Measurements from ENCODE around the gene DUSP1.

Gene DUSP1

DNA sequence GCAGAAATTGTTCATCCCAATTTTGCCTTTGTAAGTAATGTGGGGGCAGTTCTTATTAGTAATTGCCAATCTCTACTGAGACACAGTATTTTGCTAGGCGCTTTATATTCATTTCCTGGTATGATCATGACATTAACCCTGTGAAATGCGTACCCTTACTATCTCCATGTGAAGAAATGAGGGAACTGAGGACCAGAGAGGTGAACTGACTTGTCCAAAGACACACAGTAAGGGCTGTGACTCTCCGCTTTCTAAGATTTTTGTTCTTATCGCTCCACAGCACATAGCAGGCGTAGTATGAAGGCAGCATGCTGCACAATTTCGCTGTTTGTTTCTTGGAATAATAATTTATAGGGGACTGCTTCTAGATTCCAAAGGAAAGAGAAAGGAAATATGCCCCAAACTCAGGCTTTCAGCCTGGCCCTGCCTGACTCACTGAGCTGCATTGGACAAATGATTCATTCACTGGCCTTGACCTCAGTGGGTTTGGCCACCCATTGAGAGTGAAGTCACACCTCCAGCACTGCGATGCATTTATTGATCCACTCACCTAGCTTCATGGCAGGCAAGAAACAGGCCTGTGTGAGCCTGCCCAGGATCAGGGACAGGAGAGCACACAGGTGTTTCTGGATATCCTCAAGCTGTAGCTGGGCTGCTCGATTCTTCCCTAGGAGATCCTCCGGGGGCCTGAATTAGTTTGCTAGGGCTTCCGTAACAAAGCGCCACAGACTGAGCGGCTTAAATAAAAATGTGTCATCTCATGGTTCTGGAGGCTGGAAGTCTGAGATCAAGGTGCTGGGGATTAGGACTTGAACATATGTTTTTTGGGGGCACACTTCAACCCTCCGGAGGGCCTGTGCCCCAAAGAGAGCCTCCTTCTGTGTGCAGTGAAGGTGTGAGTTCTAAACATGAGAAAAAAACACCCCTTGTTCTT is 7.2 kb upstream of the DUSP1 start:
- peak; percentile 87 for DNase-seq

DNA sequence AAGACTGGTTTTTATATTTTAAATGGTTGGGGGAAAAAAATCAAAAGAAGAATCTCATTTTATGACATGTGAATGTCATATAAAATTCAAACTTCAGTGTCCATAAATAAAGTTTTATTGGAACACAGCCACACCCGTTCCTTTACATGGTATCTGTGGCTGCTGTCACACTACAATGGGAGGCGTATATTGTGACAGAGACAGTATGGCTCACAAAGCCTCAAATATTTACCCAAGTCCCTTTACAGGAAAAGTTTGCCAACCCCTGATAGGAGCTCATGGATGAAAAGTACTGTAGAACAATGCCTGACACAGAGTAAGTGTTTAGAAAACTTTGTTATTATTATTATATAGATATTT is 5.2 kb upstream of the DUSP1 start:
- DNase-seq, result peak; percentile 50

DNA sequence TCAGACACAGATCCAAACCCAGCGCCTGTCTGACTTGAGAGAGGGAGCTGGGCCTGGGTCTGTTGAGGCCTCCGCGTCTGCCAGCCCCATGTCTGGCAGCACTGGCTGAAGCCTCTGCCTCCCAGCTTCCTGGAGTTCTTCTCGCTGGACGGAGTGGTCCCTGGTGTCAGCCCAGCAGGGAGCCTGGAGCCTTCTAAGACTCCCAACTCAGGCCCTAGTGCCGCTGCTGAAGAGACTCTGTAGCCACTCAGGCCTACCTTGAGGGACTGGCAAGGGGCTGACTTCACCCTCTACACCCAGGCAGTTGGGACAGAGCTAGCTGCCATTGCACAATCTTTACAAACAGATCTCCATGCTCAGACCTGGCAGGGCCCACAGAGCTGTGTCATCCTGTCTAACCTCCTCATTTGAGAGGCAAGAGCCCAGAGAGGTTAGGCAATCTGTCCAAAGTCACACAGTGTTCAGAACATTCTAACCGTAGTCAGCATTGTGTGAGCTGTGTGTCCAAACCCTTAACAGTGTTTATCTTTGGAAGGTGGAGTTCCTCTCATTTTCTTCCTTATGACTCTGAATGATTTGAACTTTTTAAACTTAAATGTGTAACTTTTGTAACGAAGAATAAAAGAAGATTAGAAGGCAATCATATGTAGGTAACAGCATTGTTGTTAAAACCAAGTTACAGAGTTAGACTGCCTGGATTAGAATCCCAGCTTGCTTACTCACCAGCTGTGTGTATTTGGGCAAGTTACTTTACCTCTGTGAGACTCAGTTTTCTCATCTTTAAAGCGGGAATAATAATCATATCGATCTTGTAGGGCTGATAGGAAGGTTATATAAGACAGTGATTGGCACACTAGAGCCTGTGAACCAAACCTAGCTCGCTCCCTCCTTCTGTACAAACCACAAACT is 4.6 kb upstream of the DUSP1 start:
- peak; percentile 97 for DNase-seq

DNA sequence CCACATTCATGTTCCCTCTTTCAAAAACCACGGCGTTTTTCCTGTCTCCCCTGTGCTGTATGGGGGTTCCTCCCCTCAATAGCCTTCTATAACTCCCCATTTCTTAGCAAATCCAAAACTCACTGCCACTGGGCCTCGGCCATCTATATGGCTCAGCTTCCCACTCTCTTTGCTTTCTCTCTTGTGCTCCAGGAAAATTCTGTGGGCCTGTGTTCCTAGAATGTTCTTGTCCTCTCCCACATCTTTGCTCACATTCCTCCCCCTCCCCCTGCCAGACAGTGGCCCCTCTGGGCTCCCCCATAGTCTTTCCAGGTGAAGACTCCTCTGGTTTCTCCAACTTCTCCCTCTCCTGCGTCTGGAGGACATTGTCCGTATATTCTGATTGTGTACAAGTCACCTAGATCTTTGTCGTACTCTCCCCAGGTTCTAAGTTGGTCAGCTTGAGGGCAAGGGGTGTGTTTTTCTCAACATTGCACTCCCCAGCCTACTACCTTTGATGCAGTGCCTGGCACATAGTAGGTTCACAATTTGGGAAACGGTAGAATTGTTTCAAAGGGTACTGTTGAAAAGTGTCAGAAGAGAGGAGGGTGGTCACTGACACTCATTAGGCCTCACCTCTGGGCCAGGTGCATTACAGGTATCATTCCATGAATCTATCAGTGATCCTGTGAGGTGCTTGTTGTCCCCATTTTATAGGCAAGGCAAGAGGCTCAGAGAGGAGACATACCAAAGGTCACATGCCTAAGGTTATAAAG is 3.7 kb upstream of the DUSP1 start:
- no peak for DNase-seq

DNA sequence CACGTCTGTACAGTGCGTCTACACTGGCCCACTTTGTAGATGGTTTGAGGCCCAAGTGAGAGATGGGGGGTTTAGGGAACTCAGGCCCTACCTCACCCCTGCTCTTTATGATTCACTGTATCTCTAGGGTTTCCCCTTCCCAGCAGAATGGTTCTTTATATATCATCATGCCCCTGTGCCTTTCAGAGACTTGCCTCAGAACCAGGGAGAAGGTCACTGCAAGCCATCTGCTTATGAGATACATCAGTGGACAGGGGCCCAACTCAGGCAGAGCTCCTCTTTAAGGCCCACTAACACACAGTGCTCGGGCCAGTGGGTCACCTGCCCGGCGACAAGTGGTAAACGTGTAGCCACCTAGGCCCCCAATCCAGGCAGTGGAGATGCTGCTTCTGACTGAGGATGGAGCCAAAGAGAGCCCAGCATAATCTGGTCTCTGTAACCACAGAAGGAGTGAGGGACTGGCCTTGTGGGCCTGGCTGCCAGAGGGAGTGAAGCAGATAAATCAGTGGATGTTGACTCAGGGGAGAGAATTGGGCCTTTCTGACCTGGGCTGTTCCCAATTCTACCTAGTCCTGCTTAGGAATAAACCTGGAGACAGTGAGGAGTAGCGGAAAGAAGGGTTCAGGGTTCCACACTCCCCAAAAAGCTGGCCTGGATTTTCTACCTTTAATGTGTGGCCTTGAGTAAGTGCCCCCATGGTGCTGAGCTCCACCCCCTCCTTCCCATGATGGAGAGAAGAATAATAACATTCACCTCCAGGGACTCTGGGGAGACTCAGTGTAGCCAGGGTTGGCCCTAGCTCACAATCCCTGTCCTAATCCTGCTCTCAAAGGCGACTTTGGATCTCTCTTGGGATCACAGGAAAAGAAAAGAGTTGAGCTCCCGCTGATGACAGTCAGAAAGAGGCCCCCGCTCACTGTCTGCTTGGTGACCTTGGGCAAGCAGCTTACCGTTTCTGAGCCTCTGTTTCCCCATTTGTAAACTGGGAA is 2.8 kb upstream of the DUSP1 start:
- DNase-seq, result peak; percentile 90

DNA sequence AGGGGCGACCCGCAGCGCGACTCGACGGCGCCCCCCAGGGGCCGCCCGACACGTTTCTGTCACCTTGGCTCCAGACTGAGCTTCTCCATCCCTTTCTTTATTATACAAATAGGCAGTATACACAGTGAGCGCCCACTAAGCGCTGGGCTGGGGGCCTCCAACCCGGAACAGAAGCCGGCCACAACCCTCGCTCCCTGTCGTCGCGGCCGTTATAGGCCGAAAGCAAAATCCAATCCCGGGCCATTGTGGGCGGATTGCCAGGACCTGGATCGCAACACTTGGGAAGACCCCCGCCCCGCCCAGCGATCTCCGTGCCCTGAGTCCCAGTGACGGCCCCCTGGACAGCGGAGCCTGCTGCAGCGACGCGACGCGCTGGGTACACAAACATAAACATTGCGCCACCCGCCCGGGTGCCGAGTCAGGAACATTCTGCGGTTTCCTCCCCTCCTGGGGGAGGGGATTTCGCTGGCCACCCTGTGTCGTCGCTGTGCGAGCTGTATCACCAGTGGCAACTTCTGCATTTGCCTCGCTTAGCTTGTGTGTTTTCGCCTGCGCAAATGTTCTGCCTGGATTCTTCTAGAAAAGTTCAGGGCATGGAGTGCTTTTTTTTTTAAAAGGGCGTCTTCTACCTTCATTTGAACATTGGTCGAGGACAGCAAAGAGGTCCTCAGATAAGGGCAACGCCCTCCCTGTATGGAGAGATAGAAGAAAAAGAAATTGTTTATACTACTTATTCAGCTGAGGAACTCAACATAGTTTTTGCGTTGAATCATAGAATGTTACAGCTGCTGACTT is 1.3 kb upstream of the DUSP1 start:
- DNase-seq, result peak; percentile 99

DNA sequence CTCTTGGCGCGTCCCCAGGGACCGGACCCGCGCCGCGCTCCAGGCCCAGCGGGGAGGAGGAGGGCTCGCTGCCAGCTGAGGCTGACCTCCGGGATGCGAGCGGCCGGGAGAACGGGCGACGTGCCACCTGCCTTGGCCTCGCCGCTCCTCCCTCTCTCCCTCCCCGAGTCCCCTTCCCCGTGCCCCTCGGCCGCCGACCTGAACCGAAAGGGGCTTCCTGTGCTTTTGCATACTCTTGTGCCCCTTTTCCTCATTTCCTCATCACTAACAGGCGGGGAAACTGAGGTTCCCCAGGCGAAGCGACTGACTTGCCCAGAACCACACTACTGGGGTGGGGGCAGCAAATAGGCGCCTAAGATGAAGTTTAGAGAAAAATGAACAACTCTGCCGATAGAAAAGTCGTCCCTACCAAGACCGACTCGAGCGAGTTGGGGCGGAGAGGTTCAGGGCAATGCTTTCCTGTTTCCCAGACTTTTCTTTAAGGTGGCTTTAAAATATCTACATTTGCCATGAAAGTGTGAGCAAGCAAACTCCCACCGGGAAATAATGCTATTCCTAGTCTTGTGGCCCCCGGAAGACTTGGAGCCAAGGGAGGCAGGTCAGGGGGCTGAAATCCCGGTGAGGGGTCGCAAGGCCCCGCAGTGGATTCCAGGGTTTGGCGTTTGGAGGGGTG is 580 bp upstream of the DUSP1 start:
- no peak for DNase-seq

DNA sequence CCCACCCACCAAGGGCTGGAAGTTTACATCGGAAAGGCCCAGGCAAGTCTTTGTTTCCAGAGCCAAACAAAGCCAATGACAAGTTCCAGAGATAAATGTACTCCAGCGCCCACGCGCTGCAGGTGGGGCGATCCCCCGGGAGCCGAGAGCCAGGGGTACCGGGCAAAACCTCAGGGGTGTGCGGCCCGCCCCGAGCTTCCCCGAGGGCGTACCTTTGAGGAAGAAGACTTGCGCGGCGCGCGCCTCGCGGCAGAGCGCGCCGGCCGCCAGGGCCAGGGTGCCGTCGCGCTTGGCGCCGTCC is 671 bp downstream of the DUSP1 start:
- DNase-seq, result no peak

DNA sequence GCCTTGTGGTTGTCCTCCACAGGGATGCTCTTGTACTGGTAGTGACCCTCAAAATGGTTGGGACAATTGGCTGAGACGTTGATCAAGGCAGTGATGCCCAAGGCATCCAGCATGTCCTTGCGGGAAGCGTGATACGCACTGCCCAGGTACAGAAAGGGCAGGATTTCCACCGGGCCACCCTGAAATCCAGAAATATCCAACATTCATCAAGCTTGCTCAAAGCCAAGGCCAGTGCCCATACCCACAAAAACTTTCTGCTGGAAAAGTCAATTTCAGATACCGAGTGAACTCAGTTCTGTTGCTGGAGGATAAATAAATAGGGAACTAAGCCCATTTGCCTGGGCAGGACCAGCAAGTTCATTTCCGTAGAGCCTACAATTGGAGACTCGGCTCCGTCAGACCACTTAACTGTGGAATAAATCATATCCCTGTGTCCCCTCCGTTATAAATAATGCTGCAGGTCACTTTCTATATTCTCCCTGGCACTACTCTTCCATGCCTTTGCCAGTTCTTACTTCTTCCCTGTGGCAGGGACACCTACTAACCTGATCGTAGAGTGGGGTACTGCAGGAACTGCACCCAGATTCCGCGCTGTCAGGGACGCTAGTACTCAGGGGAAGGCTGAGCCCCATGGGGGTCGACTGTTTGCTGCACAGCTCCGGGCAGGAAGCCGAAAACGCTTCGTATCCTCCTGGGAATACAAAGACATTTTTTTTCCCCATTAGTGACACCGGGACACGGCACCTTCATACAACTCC is 1.2 kb downstream of the DUSP1 start:
- DNase-seq, result peak; percentile 60

DNA sequence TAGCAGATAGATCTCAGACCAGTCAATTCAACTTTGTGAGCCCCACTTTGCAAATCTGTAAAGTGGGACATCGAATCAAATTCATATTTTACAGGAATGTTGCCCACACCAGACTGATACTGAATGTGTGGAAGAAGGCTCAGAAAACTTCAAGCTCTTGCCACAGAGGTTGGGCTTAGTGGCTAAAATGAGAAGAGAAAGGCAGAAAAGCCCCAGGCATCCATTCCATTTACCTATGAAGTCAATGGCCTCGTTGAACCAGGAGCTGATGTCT is 1.7 kb downstream of the DUSP1 start:
- DNase-seq, result no peak

DNA sequence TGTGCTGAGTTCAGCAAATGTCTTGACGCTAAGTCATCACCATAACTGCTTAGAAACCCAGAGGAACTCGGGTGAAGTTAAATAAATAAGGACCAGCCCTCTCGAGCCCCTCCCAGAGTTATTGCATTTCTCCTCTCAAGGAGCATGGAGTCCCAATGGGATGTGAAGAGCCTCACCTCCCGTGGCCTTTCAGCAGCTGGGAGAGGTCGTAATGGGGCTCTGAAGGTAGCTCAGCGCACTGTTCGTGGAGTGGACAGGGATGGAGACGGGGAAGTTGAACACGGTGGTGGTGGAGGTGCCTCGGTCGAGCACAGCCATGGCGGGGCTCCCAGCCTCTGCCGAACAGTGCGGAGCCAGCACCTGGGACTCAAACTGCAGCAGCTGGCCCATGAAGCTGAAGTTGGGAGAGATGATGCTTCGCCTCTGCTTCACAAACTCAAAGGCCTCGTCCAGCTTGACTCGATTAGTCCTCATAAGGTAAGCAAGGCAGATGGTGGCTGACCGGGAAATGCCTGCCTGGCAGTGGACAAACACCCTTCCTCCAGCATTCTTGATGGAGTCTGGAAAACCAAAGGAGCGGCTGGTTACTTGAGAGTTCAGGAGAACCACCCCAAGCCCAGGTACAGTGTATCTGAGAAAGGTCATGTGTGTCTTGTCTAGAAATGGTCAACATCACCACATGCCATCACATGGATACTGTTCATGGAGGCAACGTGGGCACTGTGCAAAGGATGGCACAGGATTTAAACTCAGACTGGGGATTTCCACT is 2.2 kb downstream of the DUSP1 start:
- peak; percentile 72 for DNase-seq

DNA sequence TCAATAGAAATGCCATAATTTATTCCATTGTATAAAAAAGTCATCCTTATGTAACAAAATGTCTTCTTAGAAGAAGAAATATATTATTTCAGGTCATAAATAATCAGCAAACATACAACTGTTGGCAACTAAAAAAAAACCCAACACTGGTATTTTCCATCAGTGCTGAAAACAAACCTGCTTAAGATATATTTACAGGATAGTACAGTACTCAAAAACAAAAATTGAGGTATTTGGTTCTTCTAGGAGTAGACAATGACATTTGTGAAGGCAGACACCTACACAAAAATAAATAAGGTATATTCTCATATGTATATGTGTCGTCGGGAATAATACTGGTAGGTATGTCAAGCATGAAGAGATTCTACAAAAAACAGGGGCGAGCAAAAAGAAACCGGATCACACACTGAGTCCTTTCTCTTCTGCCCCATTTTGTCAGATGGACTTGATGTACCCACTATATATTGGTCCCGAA is 2.9 kb downstream of the DUSP1 start:
- no peak for DNase-seq

DNA sequence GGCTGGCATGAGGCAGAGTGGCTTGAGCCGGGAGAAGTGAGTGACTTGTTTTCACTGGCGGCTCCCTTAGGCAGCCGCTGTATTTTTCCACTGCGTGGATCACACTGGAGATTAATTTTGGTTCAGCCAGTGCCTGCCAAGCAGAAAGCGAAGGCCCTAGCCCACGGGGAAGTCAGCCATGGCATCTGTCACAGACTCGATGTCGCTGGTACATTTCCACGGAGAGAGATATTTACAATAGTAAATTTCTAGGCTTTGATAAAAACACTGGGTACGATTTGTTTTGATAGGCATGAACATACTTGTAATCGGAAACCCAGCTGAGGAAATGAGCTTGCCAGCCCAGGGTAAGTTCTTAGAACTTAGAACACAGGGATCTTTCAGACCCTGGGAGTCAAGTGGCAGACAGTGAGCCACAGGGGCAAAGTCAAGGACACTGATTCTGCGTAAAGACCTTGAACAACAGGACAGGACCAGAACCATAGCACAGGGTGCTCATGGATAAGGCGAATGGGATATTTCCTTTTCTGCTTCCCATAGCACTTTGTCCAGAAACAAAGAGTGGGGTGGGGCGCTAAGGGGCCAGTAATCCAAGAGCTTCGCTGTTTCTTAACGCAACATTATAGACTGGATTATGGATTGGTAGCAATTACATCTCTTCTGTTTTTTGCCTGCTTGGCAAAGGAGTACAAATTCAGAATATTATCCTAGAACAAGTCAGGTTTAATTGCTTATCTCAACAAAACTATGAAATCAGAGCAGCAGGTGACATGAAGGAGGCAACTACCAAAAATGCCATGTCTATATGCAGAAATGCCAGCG is 4.5 kb downstream of the DUSP1 start:
- DNase-seq, result peak; percentile 84

DNA sequence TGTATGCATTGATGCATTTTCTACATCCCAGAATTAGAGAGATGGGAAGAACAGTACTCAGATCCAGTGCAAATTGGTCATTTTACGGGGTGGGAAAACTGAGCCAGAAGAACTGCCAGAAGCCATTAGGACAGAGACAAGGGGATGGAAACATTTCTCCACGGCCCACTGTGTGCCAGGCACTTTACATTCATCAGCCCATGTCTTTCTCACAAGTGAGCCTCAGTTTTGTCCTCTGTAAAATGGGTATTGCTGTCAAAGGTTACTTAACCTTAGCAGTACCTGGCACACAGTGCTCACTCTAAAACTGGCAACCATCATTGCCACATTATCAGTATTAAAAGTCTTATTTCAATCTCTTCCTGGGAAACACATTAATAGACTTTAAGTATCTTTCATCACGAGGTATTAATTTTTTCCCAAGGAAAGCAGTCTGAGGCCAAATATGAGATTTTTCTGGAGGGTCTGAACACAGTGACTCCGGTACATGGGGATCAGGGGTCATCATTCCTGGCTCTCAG is 5.2 kb downstream of the DUSP1 start:
- no peak for DNase-seq

DNA sequence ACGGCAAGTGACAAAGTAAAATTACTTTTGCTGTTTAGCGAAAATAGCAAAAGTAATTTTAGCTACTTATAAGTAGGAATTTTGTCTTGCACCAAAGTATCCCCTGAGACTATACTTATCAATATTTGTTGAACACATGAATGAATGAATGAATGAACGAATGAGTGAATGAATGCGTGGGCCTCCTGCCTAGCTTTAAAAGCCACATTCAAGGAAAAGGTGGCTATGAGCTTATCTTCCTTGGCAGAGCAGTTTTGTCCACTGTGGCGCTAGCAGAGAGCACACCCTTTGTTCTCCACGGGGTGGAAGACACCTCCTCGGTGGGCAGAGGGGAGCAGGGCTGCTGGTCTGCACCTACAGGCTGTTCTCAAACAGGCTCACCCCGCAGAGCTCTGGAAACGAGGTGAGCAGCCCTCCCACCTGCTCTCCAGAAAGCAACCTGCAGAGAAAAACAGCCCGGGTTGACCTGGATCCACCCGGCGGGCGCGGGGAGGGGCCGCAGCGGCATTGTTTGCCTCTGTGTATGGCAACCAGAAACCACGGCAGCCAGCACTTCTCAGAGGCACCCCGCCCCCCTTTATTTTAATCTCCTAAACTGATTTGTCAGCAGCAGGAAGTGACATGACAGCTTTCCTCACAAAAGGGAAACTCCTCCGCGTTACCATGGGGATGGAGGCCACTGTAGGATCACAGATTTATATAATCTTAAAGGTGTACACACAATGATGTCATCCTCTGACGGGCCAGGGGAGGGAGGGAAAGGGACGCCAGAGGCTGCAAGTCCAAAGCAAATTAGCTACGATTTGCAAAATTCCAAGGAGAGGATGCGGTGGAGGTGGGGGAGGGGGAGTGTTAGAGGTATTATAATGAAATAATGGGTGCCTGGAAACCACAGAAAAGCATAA is 5.9 kb downstream of the DUSP1 start:
- peak; percentile 98 for DNase-seq

DNA sequence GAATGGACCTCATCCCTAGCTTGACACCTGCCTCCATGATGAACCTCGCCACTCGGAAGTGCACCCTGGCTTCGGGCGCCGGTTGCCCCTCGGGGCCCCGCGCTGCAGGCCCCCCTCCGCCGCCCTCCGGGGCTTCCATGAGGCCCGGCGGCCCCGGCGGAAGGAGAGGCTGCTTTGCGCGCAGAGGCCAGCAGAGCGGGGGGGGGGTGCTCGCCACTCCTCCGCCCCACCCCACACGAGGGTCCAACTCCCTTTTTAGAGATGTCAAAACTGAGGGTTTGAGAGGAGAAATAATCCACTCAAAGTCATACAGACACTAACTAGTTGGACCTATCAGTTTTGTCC is 7.9 kb downstream of the DUSP1 start:
- DNase-seq, result no peak
